SIG-M5 (cell line): Measurements from ENCODE around the gene SPEM2.

ENCODE experiments used
- DNase-seq: peaks from one replicate; lab custom pipeline; 2025; lab: John Stamatoyannopoulos, UW

Gene SPEM2

GRCh38 chr17:7403977-7404736, 21.3 kb upstream of the SPEM2 start, which contains the start of gene TMEM256:
Gene TMEM256, minus strand, starts transcription at chr17:7404097. Its CDS starts 13 bp downstream, at chr17:7404084.
- DNase-seq = peak; percentile 57

GRCh38 chr17:7404737-7405349, 20.6 kb upstream of the SPEM2 start:
- no peak for DNase-seq

GRCh38 chr17:7405350-7406234, 19.8 kb upstream of the SPEM2 start:
- DNase-seq = no peak

GRCh38 chr17:7406235-7406825, 19.1 kb upstream of the SPEM2 start:
- no peak for DNase-seq

GRCh38 chr17:7407082-7407481, 18.3 kb upstream of the SPEM2 start:
- no peak for DNase-seq

- no peak for DNase-seq
Observed at GRCh38 chr17:7407485-7408251, 17.7 kb upstream of the SPEM2 start, which contains the start of gene NLGN2. Gene NLGN2, plus strand, starts transcription at chr17:7407845. Its CDS starts 411 bp downstream, at chr17:7408256.

GRCh38 chr17:7408252-7408727, 17.1 kb upstream of the SPEM2 start:
- no peak for DNase-seq

GRCh38 chr17:7408863-7409262, 16.6 kb upstream of the SPEM2 start:
- no peak for DNase-seq

GRCh38 chr17:7409716-7410115, 15.7 kb upstream of the SPEM2 start:
- no peak for DNase-seq

- no peak for DNase-seq
Observed at GRCh38 chr17:7410634-7411426, 14.6 kb upstream of the SPEM2 start.

GRCh38 chr17:7411427-7411750, 14.0 kb upstream of the SPEM2 start:
- no peak for DNase-seq

- DNase-seq = no peak
Observed at GRCh38 chr17:7413346-7413985, 11.9 kb upstream of the SPEM2 start.

GRCh38 chr17:7414837-7415236, 10.6 kb upstream of the SPEM2 start:
- no peak for DNase-seq

GRCh38 chr17:7415784-7416183, 9.6 kb upstream of the SPEM2 start:
- DNase-seq = no peak

GRCh38 chr17:7416323-7416722, 9.1 kb upstream of the SPEM2 start:
- DNase-seq = no peak

- DNase-seq = no peak
Observed at GRCh38 chr17:7417056-7417655, 8.3 kb upstream of the SPEM2 start.

GRCh38 chr17:7418472-7419152, 6.8 kb upstream of the SPEM2 start:
- no peak for DNase-seq

GRCh38 chr17:7419819-7420610, 5.4 kb upstream of the SPEM2 start, which contains the start of gene SPEM1:
Gene SPEM1, plus strand, starts transcription at chr17:7420324. Its CDS starts 61 bp downstream, at chr17:7420385.
- DNase-seq = no peak
